Measurements from ENCODE around the gene GRIA1. TPM values are rescaled to one million over a fixed set of nuclear protein-coding genes. Genes with fewer than 3 reads are reported as not detected.

Gene GRIA1
- total RNA-seq, 2 donors from 2014 or later = 0.12 to 1.2 TPM

DNA sequence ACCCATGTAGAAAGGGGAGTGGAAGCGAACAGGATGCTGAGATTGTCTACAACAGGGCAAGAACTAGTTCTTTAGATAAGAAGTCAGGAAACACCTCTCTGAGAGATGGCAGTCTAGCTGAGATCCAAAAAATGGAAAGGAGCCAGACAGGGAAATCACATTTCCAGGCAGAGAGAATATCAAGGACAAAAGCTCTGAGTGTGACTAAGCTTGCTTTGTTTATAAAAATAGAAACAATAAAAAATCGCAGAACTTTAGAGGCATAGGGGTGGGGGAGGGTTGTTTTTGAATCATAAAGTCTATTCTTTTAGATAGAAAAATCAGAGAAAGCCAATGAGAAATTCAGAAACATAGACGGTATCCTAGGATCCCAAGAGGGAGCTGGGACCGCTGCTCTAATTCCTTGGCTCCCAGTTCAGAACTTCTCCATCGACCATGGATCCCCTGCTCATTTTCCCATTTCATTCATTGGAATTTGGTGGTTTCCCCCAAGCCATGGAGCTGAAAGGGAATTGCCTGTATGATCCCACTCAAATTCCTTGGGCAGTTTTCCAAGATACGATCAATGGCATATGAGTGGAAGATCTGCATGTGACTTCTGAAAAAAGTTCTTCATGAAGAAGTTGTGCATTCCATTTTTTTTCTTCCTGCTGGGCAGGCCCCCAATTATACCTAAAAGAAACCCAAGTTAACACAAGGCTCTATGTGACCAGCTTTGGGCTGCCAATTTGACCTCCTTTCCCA, 182.0 kb downstream of the GRIA1 start:
- Histone ChIP-seq H3K4me1 (peaks cover 0 to 15% of the 10 kb centered on the region in 2 donors), H3K27me3 (no peaks in the 10 kb centered on the region), H3K4me3 (no peak overlapping the region), H3K36me3 (no peaks in the 10 kb centered on the region), H3K27ac (no peak overlapping the region), H3K9me3 (no peaks in the 10 kb centered on the region)
- no peak for DNase-seq (ENCODE audit: low spot score)
- no peak for TF ChIP-seq CTCF (IDR thresholded peaks at IDR 0.05)

- H3K27me3 ChIP-seq = no peaks in the 10 kb centered on the region
- H3K4me1 ChIP-seq = peaks cover 0 to 15% of the 10 kb centered on the region in 2 donors
- H3K4me3 ChIP-seq = no peak overlapping the region
- no peak overlapping the region for H3K27ac ChIP-seq
- H3K9me3 ChIP-seq = no peaks in the 10 kb centered on the region
- no peak for TF ChIP-seq CTCF (IDR thresholded peaks at IDR 0.05)
- no peaks in the 10 kb centered on the region for H3K36me3 ChIP-seq
- no peak for DNase-seq (ENCODE audit: low spot score)
Measured at GRCh38 chr5:153674356-153674755, 183.9 kb downstream of the GRIA1 start.

- DNase-seq (ENCODE audit: low spot score) = no peak
- TF ChIP-seq CTCF (IDR thresholded peaks at IDR 0.05) = no peak
- H3K9me3 ChIP-seq = no peaks in the 10 kb centered on the region
- no peaks in the 10 kb centered on the region for H3K36me3 ChIP-seq
- H3K27me3 ChIP-seq = no peaks in the 10 kb centered on the region
- peaks cover 0 to 15% of the 10 kb centered on the region in 2 donors for H3K4me1 ChIP-seq
- no peak overlapping the region for H3K4me3 ChIP-seq
- H3K27ac ChIP-seq = no peak overlapping the region
Measured at GRCh38 chr5:153676406-153676805, 185.9 kb downstream of the GRIA1 start.

- peaks cover 0 to 12% of the 10 kb centered on the region in 2 donors for H3K4me1 ChIP-seq
- no peak for DNase-seq (ENCODE audit: low spot score)
Measured at GRCh38 chr5:153676821-153677220, 186.4 kb downstream of the GRIA1 start.

DNA sequence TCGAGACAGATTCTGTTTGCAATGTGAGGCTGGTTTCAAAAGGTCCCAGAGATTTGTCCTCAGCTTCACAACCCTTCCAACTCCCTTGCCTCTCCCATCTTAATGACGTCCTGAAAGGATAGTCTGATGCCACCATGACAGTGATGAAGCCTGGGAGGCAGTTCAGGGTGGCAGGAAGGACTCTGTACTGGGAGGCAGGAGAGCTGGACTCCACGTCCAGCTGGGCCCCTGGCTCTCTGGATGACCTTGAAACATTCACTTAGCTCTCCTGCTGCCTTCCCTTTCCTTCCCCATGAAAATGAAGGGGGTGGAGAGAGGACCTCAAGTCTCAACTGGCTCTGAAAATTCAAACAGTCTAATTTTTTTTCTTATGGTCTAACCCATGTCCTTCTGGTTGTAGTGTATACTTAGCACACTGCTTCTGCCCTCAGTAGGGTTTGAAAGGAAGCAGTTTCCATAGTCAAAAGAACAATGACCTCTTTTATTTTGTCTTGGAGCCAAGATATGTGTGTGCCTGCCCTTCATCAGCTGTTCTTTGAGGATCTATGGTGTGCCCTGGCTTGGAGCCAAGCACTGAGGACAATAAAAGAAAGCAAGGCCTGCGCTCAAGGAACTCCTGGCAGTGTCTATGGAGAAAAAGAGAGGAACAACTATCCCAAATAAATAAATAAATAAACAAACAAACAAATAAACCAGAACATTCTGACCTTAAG, 188.3 kb downstream of the GRIA1 start:
- no peaks in the 10 kb centered on the region for H3K9me3 ChIP-seq
- no peak overlapping the region for H3K4me3 ChIP-seq
- no peak for DNase-seq (ENCODE audit: low spot score)
- no peak overlapping the region for H3K27ac ChIP-seq
- H3K27me3 ChIP-seq = no peaks in the 10 kb centered on the region
- no peaks in the 10 kb centered on the region for H3K4me1 ChIP-seq
- no peaks in the 10 kb centered on the region for H3K36me3 ChIP-seq
- TF ChIP-seq CTCF (IDR thresholded peaks at IDR 0.05) = no peak

More at GRCh38 chr5:153676821-153677220, 186.4 kb downstream of the GRIA1 start:
- Histone ChIP-seq H3K9me3 (no peaks in the 10 kb centered on the region), H3K27me3 (no peaks in the 10 kb centered on the region), H3K36me3 (no peaks in the 10 kb centered on the region), H3K4me3 (no peak overlapping the region), H3K27ac (no peak overlapping the region)
- no peak for TF ChIP-seq CTCF (IDR thresholded peaks at IDR 0.05)
